Epidermal melanocyte (primary cell): ENCODE results near the gene UBE2C.
"Not testable (repeated sequence)": the region's sequence is repeated elsewhere in the genome, so short reads cannot be mapped to it uniquely, and the experiment has no call there.

Experiments
- DNase-seq: peaks from one replicate; pipeline ENCODE4 v3.0.0; 2011; ENCODE audit warnings: low spot score; ENCODE audit not compliant: insufficient read length

UBE2C gene

DNA sequence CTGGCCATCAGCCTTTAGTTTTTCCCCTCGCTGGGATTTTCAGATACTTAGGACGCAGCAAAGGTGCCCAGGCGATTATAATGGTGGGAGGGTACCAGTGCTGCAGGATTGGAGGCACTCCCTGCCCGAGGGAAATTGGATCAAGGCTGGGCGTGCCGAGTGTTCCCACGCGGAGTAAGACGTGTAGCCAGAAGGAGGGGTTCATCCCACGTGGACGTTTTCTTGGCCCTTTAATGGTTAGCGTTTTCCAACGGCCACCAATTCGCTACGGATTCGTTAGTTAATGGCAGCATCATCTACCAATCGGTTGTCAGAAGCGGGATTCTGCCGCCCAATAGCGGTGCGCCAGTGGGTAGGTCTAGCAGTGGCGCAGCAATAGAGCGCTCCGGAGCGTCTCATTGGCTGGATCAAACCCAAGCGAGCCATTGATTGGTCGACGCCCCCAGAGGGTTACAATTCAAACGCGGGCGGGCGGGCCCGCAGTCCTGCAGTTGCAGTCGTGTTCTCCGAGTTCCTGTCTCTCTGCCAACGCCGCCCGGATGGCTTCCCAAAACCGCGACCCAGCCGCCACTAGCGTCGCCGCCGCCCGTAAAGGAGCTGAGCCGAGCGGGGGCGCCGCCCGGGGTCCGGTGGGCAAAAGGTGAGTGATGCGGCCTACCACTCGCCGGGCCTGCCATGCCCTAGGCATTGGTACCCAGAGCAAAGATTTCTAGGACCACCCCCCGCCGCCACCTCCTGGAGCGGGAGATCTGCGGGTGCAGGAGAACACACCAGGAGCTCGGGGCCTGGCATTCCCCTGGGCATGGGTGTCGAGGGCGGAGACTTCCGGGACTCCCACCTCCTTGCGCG lies at the start of gene UBE2C:
Gene UBE2C (plus strand): TSS at position 488 of the 849 bp plus-strand sequence. CDS start 52 bp downstream, at position 540.
- DNase-seq, result peak; percentile 100

DNA sequence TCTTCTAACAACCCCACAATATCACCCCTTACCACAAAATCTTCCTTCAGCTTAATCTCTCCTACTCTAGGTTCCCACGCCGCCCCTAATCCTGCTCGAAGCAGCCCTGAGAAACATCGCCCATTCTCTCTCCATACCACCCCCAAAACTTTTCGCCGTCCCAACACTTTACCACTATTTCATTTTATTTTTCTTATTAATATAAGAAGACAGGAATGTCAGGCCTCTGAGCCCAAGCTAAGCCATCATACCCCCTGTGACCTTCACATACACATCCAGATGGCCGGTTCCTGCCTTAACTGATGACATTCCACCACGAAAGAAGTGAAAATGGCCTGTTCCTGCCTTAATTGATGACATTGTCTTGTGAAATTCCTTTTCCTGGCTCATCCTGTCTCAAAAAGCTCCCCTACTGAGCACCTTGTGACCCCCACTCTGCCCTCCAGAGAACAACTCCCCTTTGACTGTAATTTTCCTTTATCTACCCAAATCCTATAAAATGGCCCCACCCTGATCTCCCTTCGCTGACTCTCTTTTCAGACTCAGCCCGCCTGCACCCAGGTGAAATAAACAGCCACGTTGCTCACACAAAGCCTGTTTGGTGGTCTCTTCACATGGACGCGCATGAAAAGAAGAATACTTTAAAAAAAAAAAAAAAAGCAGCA lies 47.7 kb upstream of the UBE2C start:
- DNase-seq, result not testable (repeated sequence)

DNA sequence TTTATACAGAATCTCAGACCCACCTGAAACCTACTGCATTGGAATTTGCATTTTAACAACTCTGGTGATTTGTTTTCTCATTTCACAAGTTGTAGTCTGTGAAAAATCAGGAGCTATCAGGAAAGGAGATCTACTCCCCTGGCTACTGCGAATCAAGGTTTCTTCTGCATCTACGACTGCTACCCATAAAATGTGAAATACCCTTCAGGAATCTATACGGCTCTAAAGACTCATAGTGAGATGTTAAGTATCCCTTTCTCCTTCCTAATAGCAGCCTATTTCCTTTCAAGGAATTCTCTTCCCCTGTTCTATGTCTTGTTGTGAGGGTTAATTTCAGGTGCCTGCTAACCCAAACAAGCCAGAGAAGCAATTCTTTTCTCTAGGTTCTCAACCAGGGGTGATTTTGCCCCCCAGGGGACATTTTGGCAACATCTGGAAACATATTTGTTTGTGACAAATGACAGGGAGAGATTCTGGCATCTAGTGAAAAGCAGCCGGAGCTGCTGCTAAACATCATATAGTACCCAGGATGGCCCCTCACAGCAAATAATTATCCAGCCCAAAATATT lies 47.1 kb upstream of the UBE2C start:
- no peak for DNase-seq

DNA sequence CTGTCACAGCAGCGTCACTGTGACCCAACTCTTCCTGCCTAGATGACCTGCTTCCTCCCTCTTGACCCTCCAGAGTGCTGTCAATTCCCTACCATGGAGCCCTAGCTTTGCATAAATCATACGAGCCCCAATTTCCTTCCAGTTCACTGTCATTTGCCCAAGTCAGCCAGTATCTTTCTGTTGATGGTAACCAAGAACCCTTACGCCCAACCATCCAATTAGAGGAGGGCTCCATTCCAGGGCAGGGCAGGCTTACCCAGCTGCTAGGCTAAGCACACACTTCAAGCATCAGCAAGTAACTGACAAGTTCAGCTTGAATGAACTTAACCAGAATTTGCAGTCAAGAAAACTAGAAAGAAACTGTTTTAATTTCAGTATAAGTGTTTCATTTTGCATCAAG lies 46.5 kb upstream of the UBE2C start:
- no peak for DNase-seq

DNA sequence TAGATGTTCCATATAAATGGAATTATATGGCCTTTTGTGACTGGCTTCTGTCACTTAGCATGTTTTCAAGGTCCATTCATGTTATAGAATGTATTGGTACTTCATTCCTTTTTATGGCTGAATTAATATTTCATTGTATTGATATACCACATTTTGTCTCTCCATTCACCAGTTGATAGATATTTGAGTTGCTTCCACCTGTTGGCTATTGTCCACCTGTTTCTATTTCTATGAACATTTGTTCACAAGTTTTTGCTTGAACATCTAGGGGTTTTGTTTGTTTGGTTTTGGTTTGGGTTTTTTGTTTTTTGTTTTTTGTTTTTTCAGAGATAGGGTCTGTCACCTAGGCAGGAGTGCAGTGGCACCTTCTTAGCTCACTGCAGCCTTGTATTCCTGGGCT lies 44.0 kb upstream of the UBE2C start:
- no peak for DNase-seq

DNA sequence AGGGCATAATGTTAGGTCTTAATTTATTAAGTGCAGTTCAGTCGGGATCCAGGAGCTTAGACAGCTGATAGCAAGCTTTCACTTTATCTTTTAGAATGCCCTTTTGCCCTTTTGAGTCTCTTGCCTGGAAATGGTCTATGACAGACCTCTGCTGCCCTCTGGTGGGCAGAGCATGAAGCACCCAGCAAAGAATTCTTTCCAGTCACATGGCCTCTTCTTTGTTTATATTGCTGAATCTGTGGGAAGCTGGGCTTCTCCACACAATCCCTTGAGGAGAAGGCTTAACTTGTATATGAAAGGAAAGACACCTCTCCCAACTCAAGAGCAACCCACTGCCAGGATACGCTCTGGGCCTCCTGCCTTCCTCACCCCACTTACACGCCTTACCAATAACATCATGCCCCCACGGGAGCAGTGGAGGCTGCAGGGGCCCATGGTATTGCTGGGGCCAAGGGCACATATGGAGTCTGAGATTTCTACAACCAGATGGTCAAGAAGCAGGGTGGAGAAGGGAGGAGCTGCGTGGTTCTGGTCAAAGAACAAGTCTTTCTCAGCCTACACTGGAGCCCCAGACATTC lies 41.2 kb upstream of the UBE2C start:
- DNase-seq, result peak; percentile 70

DNA sequence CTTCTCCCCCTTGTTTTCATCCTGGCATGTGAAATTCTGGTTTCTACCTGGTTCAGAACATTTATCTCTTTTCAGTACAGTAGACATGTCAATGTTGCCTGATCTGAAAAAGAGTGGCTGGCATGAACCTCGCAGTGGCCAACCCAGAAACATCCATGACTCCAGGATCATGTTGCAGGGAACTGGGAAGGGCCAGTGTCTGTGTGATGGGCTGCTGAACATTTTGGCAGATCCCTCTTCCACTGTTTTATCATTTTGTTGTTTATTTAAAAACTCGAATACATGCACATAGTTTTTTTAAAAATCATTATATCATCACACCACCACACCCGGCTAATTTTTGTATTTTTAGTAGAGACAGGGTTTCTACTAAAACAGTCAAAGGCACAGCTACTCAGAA lies 39.8 kb upstream of the UBE2C start:
- DNase-seq, result no peak

DNA sequence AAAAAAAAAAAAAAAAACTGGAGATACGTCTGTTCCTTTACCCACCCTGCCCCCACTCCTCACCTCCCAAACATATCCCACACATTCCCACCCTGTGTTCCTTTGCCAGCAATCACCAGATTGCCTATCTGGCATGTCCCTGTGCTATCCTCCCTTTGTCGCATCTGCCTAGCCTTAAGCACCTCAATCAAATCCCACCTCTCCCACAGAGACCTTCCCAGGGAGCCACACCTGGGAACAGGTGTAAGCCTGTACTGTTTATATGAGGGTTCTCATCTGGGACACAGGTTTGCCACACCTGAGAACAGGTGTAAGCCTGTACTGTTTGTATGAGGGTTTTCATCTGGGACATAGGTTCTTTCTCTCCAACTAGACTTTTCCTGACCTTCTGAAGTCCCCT lies 37.5 kb upstream of the UBE2C start:
- DNase-seq, result no peak

DNA sequence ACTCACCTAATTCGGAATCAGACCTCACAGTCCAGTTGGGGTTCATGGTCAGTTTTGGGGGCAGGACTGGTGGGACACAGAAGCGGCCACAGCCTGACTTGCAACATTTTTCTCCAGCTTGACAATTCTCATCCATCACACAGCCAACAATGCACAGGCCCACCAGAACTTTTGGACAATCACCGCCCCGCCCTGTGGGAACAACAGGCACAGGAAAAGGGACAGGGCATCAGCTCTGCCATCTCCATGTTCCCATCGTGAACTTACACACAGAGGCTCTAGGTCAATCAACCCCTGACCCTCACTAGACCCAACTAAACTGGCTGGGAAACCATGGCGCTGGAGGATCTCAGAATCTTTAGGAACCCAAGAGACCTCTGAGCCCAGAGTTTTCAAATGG lies 37.0 kb upstream of the UBE2C start:
- DNase-seq, result no peak

DNA sequence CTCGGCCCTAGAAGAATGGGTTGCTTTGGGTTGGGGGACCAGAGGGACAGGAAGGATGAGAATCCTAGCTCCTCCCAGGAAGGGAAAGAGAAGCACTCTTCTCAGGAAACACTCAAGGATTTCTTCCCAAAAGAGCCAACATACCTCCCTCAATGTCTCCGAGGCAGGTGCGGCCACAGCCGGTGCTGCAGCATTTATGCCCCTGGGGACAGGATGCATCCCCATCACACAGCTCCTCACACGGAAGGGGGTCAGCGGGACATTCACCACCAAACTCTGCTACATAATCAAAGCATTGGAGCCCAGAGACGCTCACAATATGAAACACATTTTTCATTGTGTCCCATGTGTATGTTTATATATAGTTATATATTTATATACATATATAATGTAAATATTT lies 35.5 kb upstream of the UBE2C start:
- DNase-seq, result no peak

DNA sequence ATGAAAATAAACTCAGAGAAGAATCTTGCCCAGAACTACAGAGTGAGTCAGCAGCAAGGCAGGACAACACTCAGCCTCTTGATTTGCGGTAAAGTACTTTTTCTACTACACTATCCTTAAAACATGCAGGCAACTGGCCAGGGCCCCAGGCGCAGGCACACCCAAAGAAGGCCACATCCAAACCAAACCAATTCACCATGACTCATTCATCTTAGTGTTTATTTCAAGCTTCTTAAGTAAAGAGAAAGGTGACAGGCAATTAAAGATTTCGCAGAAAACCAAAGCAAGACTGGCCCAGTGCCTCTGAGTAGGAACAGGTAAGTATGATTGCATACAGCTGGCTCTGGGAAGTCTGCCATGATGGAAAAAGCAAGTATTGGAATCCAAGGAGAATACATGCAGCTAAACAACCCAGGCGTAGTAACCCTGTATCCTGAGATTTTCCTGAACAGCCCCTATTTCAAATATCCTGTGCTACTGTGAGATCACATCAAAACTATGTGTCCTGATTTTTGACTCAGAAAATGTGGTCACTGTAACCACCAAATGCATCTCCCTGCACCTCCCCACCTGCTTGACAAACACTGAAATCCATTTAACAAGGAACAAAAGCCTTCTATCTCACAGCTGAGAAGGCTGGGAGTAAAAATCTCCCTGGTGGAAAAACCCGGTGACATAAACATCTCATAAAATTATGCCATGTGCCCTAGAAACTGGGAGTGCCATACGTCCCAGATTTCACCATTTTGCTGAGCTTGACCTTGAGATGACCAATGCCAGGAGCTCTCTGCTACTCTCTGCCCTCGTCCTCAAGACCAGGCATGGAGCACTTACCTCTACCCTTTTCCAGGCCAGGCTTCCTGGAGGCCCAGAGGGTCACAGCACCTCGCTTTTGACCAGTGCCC lies 33.2 kb upstream of the UBE2C start:
- peak; percentile 82 for DNase-seq

DNA sequence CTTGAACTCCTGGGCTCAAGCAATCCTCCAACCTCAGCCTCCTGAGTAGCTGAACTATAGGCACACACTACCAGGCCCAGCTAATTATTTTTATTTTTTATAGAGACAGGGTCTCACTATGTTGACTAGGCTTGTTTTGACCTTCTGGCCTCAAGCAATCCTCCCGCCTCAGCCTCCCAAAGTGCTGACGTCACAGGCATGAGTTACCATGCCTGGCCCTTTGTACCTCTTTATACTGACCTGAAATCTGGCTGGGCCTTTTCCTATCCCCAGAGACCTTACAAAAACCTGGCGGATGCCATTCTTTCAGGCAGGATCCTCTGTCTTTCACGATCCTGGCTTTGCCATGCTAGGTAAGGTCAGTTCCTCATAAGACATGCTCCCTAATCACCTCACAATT lies 32.3 kb upstream of the UBE2C start:
- DNase-seq, result no peak

DNA sequence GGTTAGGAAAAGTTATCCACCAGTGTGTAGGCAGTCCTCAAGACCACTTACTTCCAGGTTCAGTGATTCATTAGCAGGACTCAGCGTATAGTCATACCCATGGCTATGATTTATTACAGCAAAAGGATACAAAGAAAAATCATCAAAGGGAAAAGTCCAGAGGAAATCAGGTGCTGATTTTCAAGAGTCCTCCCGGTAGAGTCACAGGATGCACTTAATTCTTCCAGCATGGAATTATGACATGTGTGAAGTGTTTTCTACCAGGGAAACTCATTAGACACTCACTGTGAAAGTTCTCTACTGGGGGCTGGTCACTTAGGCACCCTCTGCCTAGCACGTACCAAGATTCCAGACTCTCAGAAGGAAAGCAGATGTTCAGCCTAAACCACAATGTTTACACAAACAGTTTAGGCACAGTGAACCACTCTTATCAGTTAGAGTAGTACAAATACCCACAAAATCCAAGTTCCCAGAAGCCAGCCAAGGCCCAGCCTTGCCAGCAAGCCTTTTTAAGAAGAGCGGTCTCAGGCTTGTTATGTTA lies 31.0 kb upstream of the UBE2C start:
- DNase-seq, result no peak

DNA sequence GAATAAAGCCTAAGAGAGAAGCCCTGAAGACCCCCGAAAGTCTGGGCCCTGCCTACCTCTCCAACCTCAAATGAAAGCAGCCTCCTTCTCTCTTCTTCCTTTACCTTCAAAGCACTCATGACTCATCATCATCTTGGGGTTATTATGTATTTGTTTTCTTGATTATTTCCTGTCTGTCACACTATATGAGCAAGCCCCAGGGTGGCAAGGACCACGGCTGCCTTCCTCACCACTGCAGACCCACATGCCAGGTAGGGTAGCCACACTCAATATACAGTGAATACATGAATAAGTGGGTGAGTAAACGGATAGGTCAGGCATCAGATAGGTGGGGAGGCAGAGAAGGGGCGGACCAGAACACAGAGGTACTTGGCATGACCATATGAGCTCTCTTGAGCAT lies 29.6 kb upstream of the UBE2C start:
- DNase-seq, result no peak

DNA sequence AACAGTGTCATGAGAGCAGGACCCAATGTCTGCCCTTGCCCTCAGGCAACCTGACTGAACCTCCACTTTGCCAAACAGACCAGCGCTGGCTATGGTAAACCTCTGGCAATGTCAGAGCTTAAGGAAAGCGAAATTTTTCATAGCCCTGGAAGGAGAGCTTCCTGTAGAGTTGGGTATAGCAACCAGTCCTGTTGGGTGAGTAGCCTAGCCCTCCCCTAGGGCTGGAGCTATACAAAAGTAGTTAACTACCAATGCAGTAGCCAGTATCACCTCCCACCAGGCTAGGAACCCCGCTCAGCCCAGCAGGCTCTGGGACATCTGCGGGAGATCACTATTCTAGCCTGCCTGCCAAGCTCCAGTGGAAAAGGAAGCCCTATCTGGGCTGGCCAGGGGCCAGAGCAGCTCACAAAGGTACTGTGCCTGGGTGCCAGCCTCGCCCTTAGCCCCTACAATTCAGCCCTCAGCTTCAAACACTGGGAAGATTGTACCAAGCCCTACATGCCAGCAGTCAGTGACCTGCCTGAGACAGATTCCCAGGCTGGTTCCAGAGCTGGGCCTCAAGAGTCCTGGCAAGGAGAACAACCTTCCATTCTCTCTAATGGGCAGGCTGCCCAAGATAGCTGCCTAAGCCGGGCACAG lies 28.7 kb upstream of the UBE2C start:
- DNase-seq, result no peak

DNA sequence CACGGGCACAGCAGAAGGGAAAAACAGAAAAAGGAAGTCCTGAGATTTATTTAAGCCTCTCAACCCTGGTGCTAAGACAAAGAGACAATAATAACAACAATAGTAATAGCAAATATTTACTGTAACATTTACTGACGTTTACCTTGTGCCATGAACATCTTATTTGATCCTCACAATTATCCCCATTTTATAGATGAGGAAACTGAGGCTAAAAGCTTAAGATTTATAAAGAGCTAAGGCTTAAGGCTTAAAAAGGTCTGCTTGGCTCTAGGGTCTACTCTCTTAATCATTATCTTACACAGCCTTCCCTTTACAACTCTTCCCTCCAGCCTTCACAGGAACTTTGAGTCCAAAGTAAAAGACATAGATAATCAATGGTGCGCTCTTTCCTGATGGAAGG lies 24.1 kb upstream of the UBE2C start:
- no peak for DNase-seq

DNA sequence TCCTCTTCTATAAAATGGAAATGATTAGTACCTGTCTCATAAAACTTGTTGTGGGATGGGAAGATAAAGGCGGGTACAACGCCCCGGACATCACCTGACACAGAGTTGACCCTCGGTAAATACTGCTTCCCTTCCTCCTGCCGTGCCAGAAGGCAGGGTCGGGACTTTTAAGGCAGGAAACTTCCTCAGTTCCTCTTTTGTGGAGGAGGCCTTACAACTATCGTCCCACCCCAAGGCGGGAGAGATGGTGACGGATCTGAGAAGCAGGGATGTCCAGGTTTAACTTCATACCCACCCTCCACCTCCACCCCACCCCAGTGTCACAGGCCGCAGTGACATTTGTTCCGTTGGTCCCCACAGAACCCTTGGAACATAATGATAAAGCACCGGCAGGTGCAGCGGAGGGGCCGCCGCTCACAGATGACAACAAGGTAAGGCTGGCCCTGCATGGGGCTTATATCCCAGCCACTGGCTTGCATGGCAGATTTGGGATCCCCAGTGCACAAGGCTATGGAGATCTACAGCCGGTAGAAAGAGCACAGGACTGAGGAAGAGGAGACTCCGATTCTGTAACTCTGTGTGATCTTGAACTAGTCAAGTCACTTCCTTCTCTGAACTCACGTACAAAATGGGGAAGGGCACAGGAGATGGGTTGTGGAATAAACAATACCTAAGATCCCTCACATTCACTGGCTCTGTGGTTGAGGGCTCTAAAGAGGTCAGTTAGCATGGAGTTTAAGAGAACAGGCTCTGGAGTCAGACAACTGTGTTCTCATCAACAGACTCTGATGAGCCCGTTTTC lies 19.9 kb upstream of the UBE2C start:
- DNase-seq, result no peak

DNA sequence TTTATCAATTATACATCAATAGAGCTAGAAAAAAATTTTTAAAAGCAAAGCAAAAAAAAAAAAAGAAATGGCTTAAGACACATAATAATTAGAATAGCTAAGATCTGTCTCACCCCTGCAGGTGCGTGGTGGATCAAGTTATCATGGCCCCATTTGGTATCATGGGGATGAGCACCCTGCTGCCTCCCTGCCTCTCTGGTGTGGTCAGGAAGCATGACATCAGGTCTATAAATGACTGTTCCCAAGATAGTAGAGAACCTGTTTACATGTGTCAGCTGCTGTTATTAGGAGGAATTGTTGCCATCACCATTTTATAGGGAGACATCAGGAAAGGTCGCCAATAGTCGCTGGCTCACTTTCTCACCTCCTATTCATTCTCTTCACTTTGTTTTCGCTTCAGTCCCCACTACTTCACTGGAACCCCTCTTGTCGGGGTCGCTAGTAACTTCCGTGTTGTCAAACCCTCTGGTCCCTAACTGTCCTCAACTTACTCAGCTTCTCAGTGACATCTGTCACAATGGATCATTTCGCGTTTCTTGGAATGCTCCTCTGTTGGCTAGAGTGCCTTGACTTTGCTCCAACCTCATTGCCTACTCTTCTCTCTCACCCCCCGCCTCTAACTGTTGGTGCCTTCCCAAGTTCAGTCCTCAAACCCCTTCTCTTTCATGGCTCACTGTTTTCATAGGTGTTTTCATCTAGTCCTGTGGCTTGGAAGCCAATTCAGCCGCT lies 15.9 kb upstream of the UBE2C start:
- no peak for DNase-seq

DNA sequence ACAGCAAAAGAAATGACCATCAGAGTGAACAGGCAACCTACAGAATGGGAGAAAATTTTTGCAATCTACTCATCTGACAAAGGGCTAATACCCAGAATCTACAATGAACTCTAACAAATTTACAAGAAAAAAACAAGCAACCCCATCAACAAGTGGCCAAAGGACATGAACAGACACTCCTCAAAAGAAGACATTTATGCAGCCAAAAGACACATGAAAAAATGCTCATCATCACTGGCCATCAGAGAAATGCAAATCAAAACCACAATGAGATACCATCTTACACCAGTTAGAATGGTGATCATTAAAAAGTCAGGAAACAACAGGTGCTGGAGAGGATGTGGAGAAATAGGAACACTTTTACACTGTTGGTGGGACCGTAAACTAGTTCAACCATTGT lies 14.9 kb upstream of the UBE2C start:
- not testable (repeated sequence) for DNase-seq
